ENCODE results near the gene JMJD6.
A peak's percentile ranks its signal among the peaks of the same experiment; 100 is the strongest.

JMJD6 gene

GRCh38 chr17:76697702-76698465 lies 28.5 kb downstream of the JMJD6 start:
- DNase-seq, result no peak

GRCh38 chr17:76696763-76697701 lies 29.4 kb downstream of the JMJD6 start:
- no peak for DNase-seq

- no peak for DNase-seq
Observed at GRCh38 chr17:76695059-76695831, 31.2 kb downstream of the JMJD6 start.

GRCh38 chr17:76691379-76692191 lies 34.8 kb downstream of the JMJD6 start:
- no peak for DNase-seq

GRCh38 chr17:76690596-76691280 lies 35.7 kb downstream of the JMJD6 start:
- DNase-seq, result no peak

GRCh38 chr17:76689859-76690258 lies 36.5 kb downstream of the JMJD6 start:
- no peak for DNase-seq

GRCh38 chr17:76688165-76688622 lies 38.2 kb downstream of the JMJD6 start:
- no peak for DNase-seq

- no peak for DNase-seq
Observed at GRCh38 chr17:76687298-76688164, 38.9 kb downstream of the JMJD6 start.

- no peak for DNase-seq
Observed at GRCh38 chr17:76686538-76687297, 39.7 kb downstream of the JMJD6 start.

- DNase-seq, result no peak
Observed at GRCh38 chr17:76685846-76686245, 40.6 kb downstream of the JMJD6 start.

- DNase-seq, result no peak
Observed at GRCh38 chr17:76685366-76685765, 41.0 kb downstream of the JMJD6 start.

- DNase-seq, result no peak
Observed at GRCh38 chr17:76684756-76685155, 41.6 kb downstream of the JMJD6 start.

- DNase-seq, result no peak
Observed at GRCh38 chr17:76683921-76684745, 42.3 kb downstream of the JMJD6 start.

GRCh38 chr17:76683011-76683755 lies 43.2 kb downstream of the JMJD6 start:
- no peak for DNase-seq

- no peak for DNase-seq
Observed at GRCh38 chr17:76682296-76682695, 44.1 kb downstream of the JMJD6 start.

GRCh38 chr17:76681222-76682137 lies 44.9 kb downstream of the JMJD6 start:
- DNase-seq, result peak; percentile 75

GRCh38 chr17:76679239-76679638 lies 47.2 kb downstream of the JMJD6 start:
- DNase-seq, result no peak
